ENCODE data around the gene U2SURP.
"Not testable (repeated sequence)": the region's sequence is repeated elsewhere in the genome, so short reads cannot be mapped to it uniquely, and the experiment has no call there.

U2SURP gene

GRCh38 chr3:143073983-143074382 is 72.6 kb downstream of the U2SURP start:
- H3K9me3 ChIP-seq (ENCODE audit: insufficient read depth, low read length); H3K9ac ChIP-seq (ENCODE audit: low read length); H3K9me2 ChIP-seq (replicated peaks; ENCODE audit: insufficient read depth, low read length); H3F3A ChIP-seq (ENCODE audit: insufficient read depth); H3K27me3 ChIP-seq (ENCODE audit: low read length); H3K4me2 ChIP-seq (ENCODE audit: low read depth, low read length, poor library complexity, severe bottlenecking); H3K4me3 ChIP-seq (ENCODE audit: insufficient read depth, low read length, poor library complexity, severe bottlenecking); H3K27ac ChIP-seq (ENCODE audit: low read depth, low read length); H4K20me1 ChIP-seq (ENCODE audit: low read depth, low read length); H3K36me3 ChIP-seq (ENCODE audit: low read length); H3K79me2 ChIP-seq (ENCODE audit: insufficient read depth, low read length); H2AFZ ChIP-seq (ENCODE audit: low read depth, low read length, severe bottlenecking): not testable (repeated sequence)

- no peak overlapping the region for H3K27ac ChIP-seq (ENCODE audit: low read depth, low read length)
- no peaks in the 10 kb centered on the region for H3K9me3 ChIP-seq (ENCODE audit: insufficient read depth, low read length)
- H3K79me2 ChIP-seq (ENCODE audit: insufficient read depth, low read length): no peaks in the 10 kb centered on the region
- TF ChIP-seq CTCF (IDR thresholded peaks at IDR 0.05; ENCODE audit: insufficient read depth, low read length, poor library complexity, severe bottlenecking) (no peak), EZH2phosphoT487 (conservative IDR thresholded peaks at IDR 0.05; ENCODE audit: low read length) (no peak)
- H3K9ac ChIP-seq (ENCODE audit: low read length): no peak overlapping the region
- H3F3A ChIP-seq (ENCODE audit: insufficient read depth): no peaks in the 10 kb centered on the region
- no peak overlapping the region for H3K4me3 ChIP-seq (ENCODE audit: insufficient read depth, low read length, poor library complexity, severe bottlenecking)
- no peak overlapping the region for H3K4me2 ChIP-seq (ENCODE audit: low read depth, low read length, poor library complexity, severe bottlenecking)
- no peaks in the 10 kb centered on the region for H3K27me3 ChIP-seq (ENCODE audit: low read length)
- H3K36me3 ChIP-seq (ENCODE audit: low read length): no peaks in the 10 kb centered on the region
- no peak overlapping the region for H2AFZ ChIP-seq (ENCODE audit: low read depth, low read length, severe bottlenecking)
- H3K9me2 ChIP-seq (replicated peaks; ENCODE audit: insufficient read depth, low read length): no peaks in the 10 kb centered on the region
- H4K20me1 ChIP-seq (ENCODE audit: low read depth, low read length): no peaks in the 10 kb centered on the region
Observed at GRCh38 chr3:143078883-143079282, 77.5 kb downstream of the U2SURP start.

GRCh38 chr3:143080196-143080595 is 78.8 kb downstream of the U2SURP start:
- Histone ChIP-seq H3K4me2 (ENCODE audit: low read depth, low read length, poor library complexity, severe bottlenecking) (no peak overlapping the region), H3K79me2 (ENCODE audit: insufficient read depth, low read length) (no peaks in the 10 kb centered on the region), H3K27ac (ENCODE audit: low read depth, low read length) (no peak overlapping the region), H3K9me2 (replicated peaks; ENCODE audit: insufficient read depth, low read length) (no peaks in the 10 kb centered on the region), H3F3A (ENCODE audit: insufficient read depth) (no peaks in the 10 kb centered on the region), H3K9me3 (ENCODE audit: insufficient read depth, low read length) (no peaks in the 10 kb centered on the region), H4K20me1 (ENCODE audit: low read depth, low read length) (no peaks in the 10 kb centered on the region), H3K27me3 (ENCODE audit: low read length) (no peaks in the 10 kb centered on the region), H3K9ac (ENCODE audit: low read length) (no peak overlapping the region), H3K36me3 (ENCODE audit: low read length) (no peaks in the 10 kb centered on the region), H3K4me3 (ENCODE audit: insufficient read depth, low read length, poor library complexity, severe bottlenecking) (no peak overlapping the region), H2AFZ (ENCODE audit: low read depth, low read length, severe bottlenecking) (no peak overlapping the region)
- TF ChIP-seq EZH2phosphoT487 (conservative IDR thresholded peaks at IDR 0.05; ENCODE audit: low read length) (no peak), CTCF (IDR thresholded peaks at IDR 0.05; ENCODE audit: insufficient read depth, low read length, poor library complexity, severe bottlenecking) (no peak)

GRCh38 chr3:143081365-143081764 is 80.0 kb downstream of the U2SURP start:
- H3K9me2 ChIP-seq (replicated peaks; ENCODE audit: insufficient read depth, low read length): no peaks in the 10 kb centered on the region
- no peak overlapping the region for H3K4me2 ChIP-seq (ENCODE audit: low read depth, low read length, poor library complexity, severe bottlenecking)
- no peaks in the 10 kb centered on the region for H3K9me3 ChIP-seq (ENCODE audit: insufficient read depth, low read length)
- H3K9ac ChIP-seq (ENCODE audit: low read length): no peak overlapping the region
- H3K36me3 ChIP-seq (ENCODE audit: low read length): no peaks in the 10 kb centered on the region
- H3K79me2 ChIP-seq (ENCODE audit: insufficient read depth, low read length): no peaks in the 10 kb centered on the region
- no peaks in the 10 kb centered on the region for H3F3A ChIP-seq (ENCODE audit: insufficient read depth)
- no peak for TF ChIP-seq CTCF (IDR thresholded peaks at IDR 0.05; ENCODE audit: insufficient read depth, low read length, poor library complexity, severe bottlenecking)
- TF ChIP-seq EZH2phosphoT487 (conservative IDR thresholded peaks at IDR 0.05; ENCODE audit: low read length): no peak
- H3K4me3 ChIP-seq (ENCODE audit: insufficient read depth, low read length, poor library complexity, severe bottlenecking): no peak overlapping the region
- no peak overlapping the region for H3K27ac ChIP-seq (ENCODE audit: low read depth, low read length)
- no peaks in the 10 kb centered on the region for H3K27me3 ChIP-seq (ENCODE audit: low read length)
- no peaks in the 10 kb centered on the region for H4K20me1 ChIP-seq (ENCODE audit: low read depth, low read length)
- H2AFZ ChIP-seq (ENCODE audit: low read depth, low read length, severe bottlenecking): no peak overlapping the region

Data from SU-DHL-6 (cell line).